A549 (cell line): ENCODE results near the gene TTC12. TPM values are rescaled to one million over a fixed set of nuclear protein-coding genes. Genes with fewer than 3 reads are reported as not detected.

ENCODE experiments used
- ATAC-seq, 2 experiments: fragments of 200-7000 bp in 1 of 2; fragments of >200 bp in 1 of 2; cut with Nextera tagmentation in 1 of 2; cut with Tn5 transposase in 1 of 2; 3 replicates each; pipeline versions ENCODE4 v1.8.0 to v1.9.1; 2018 to 2020; ENCODE audit warnings: mild to moderate bottlenecking in 1 of 2, moderate library complexity in 1 of 2
- CTCF ChIA-PET: fragments of 300-600 bp; sonication (Branson Sonifier 250); formaldehyde crosslinking; extraction: SDS; loops from one replicate; lab custom pipeline; 2021; ENCODE audit warnings: antibody characterized with exemption, inconsistent platforms; lab: Yijun Ruan, JAX
- POLR2A ChIA-PET: fragments of 350-600 bp; formaldehyde crosslinking; extraction: SDS; loops from one replicate; lab custom pipeline; 2021; ENCODE audit warnings: antibody characterized with exemption, inconsistent platforms; lab: Yijun Ruan, JAX
- DNase-seq, 2 experiments: peaks; one replicate each; pipeline versions ENCODE4 v3.0.0 to v3.0.0-alpha.2; 2011 to 2016; ENCODE audit warnings: low read depth in 1 of 2, low spot score in 1 of 2
- FAIRE-seq: peaks from 2 replicates; lab custom pipeline; 2011; peaks lifted over from hg19 to GRCh38; lab: Jason Lieb, UNC
- H3K27ac ChIP-seq, 2 experiments: fragments of >200 bp; sonication (Bioruptor Twin); formaldehyde crosslinking; 3 replicates each; pipeline ENCODE4 v1.5.1; 2016 to 2017
- H3K4me1 ChIP-seq: fragments of >200 bp; sonication (Bioruptor Twin); formaldehyde crosslinking; 3 replicates; pipeline ENCODE4 v1.6.1; 2016
- H3K4me2 ChIP-seq: fragments of >200 bp; sonication (Bioruptor Twin); formaldehyde crosslinking; 3 replicates; pipeline ENCODE4 v1.6.1; 2016
- H3K4me3 ChIP-seq: fragments of >200 bp; sonication (Bioruptor Twin); formaldehyde crosslinking; 3 replicates; pipeline ENCODE4 v1.5.1; 2016
- H3K9me3 ChIP-seq: fragments of >200 bp; sonication (Bioruptor Twin); formaldehyde crosslinking; 3 replicates; pipeline ENCODE4 v1.6.1; 2016
- ATOH8 ChIP-seq: fragments of 250-450 bp; sonication (Bioruptor Pico); IDR thresholded peaks from 2 replicates; pipeline ENCODE4 v1.5.0; 2020; ENCODE audit warnings: low read depth, mild to moderate bottlenecking, moderate library complexity
- BCL3 ChIP-seq: fragments of >200 bp; sonication (Bioruptor Twin); formaldehyde crosslinking; IDR thresholded peaks from 3 replicates; pipeline ENCODE4 v1.6.1; 2016
- BHLHE40 ChIP-seq: IDR thresholded peaks from 2 replicates; pipeline ENCODE4 v1.6.1; 2012; ENCODE audit warnings: low read depth, low read length, inconsistent platforms
- CHD2 ChIP-seq: fragments of 150-350 bp; IDR thresholded peaks from 2 replicates; pipeline ENCODE4 v1.6.1; 2014; ENCODE audit warnings: low read length; ENCODE audit not compliant: partially characterized antibody
- CTCF ChIP-seq: fragments of >200 bp; sonication (Bioruptor Twin); formaldehyde crosslinking; IDR thresholded peaks from 3 replicates; pipeline ENCODE4 v1.5.1; 2016
- E2F6 ChIP-seq: IDR thresholded peaks from 2 replicates; pipeline ENCODE4 v1.6.1; 2012; ENCODE audit warnings: low read depth, borderline replicate concordance
- EP300 ChIP-seq, 2 experiments: fragments of >200 bp; sonication (Bioruptor Twin); formaldehyde crosslinking; IDR thresholded peaks; 2 replicates in 1 of 2; 3 replicates in 1 of 2; pipeline ENCODE4 v1.6.1; 2016 to 2017
- HDAC2 ChIP-seq: fragments of 200-600 bp; sonication (generic); IDR thresholded peaks from 2 replicates; pipeline ENCODE4 v1.6.1; 2016
- HMGXB4 ChIP-seq: fragments of 250-450 bp; sonication (Bioruptor Pico); IDR thresholded peaks from 2 replicates; pipeline ENCODE4 v1.5.0; 2021; ENCODE audit warnings: mild to moderate bottlenecking, moderate library complexity, borderline replicate concordance
- HOXA7 ChIP-seq: fragments of 250-450 bp; sonication (Bioruptor Pico); IDR thresholded peaks from 2 replicates; pipeline ENCODE4 v1.5.0; 2020; ENCODE audit warnings: mild to moderate bottlenecking, moderate library complexity
- MAX ChIP-seq: IDR thresholded peaks from 2 replicates; pipeline ENCODE4 v1.6.1; 2012
- NFE2L2 ChIP-seq: fragments of 150-350 bp; conservative IDR thresholded peaks from 2 replicates; pipeline ENCODE4 v1.6.1; 2014; ENCODE audit warnings: low read length
- NR3C1 ChIP-seq: fragments of >200 bp; sonication (Bioruptor Twin); formaldehyde crosslinking; IDR thresholded peaks from 3 replicates; pipeline ENCODE4 v1.6.1; 2017
- POLR2A ChIP-seq: IDR thresholded peaks from 2 replicates; pipeline ENCODE4 v1.6.1; 2012; ENCODE audit warnings: mild to moderate bottlenecking, low read length
- RAD21 ChIP-seq, 2 experiments: fragments of >200 bp in 1 of 2; sonication (Bioruptor Twin) in 1 of 2; formaldehyde crosslinking in 1 of 2; IDR thresholded peaks in 1 of 2; conservative IDR thresholded peaks in 1 of 2; 2 replicates in 1 of 2; 3 replicates in 1 of 2; pipeline ENCODE4 v1.6.1; 2012 to 2018; ENCODE audit warnings: inconsistent platforms in 1 of 2
- RNF2 ChIP-seq: fragments of 200-600 bp; sonication (generic); IDR thresholded peaks from 2 replicates; pipeline ENCODE4 v1.6.1; 2016; ENCODE audit warnings: low read depth, mild to moderate bottlenecking, antibody characterized with exemption, moderate library complexity, borderline replicate concordance
- SMC3 ChIP-seq: fragments of >200 bp; sonication (Bioruptor Twin); formaldehyde crosslinking; IDR thresholded peaks from 3 replicates; pipeline ENCODE4 v1.6.1; 2018; ENCODE audit warnings: inconsistent platforms
- USF2 ChIP-seq: fragments of 450-650 bp; IDR thresholded peaks from 2 replicates; pipeline ENCODE4 v1.6.1; 2014; ENCODE audit warnings: antibody characterized with exemption
- ZSCAN20 ChIP-seq: fragments of 250-450 bp; sonication (Bioruptor Pico); IDR thresholded peaks from 2 replicates; pipeline ENCODE4 v1.8.0; 2022; ENCODE audit warnings: mild to moderate bottlenecking, moderate library complexity
- WGBS: methylation state at CpG from one replicate; pipeline ENCODE4 v1.1.6; 2017; ENCODE audit errors: missing lambda C conversion rate; 5-methylcytosine and 5-hydroxymethylcytosine counted together
- polyA plus RNA-seq, 4 experiments: library from polyadenylated mRNA; depleted of rRNA in 3 of 4; stranded (reverse); fragments of >200 nt; fragmentation: RNase III in 1 of 4; extraction: RNeasy Plus Mini Kit Qiagen cat#74134 plus additional on column Dnase treatment in 1 of 4; gene quantifications; 2 replicates in 3 of 4; 3 replicates in 1 of 4; pipeline ENCODE4 v1.2.3, GENCODE V29; 2011 to 2017

The TTC12 gene
- polyA plus RNA-seq, 2 of the 4 experiments (the other 2 are of a cell fraction) = 5.9 to 13.5 TPM

- TF ChIP-seq USF2 (no peak), SMC3 (no peak), POLR2A (no peak), HDAC2 (no peak), BCL3 (no peak), E2F6 (no peak)
These were observed 81.5 kb downstream of the TTC12 start (continued) for GRCh38 chr11:113395782-113396336.

- ATAC-seq (no peak), DNase-seq (no peak), FAIRE-seq (no peak)
- Histone ChIP-seq H3K4me3 (no peak overlapping the region), H3K9me3 (no peaks in the 10 kb centered on the region), H3K4me2 (no peak overlapping the region), H3K27ac (no peak overlapping the region), H3K4me1 (no peaks in the 10 kb centered on the region)
- ChIA-PET CTCF (no interaction called here), POLR2A (no interaction called here)
- 14% methylated on average over 1 of the region's 1 CpG for WGBS
- TF ChIP-seq NFE2L2 = no peak
- no peak for TF ChIP-seq ATOH8 (CRISPR knock-in tag)
- no peak for TF ChIP-seq RNF2
- no peak for TF ChIP-seq EP300 (IDR thresholded peaks at IDR 0.05)
- TF ChIP-seq HOXA7 (CRISPR knock-in tag) = no peak
- no peak for TF ChIP-seq NR3C1
- no peak for TF ChIP-seq HMGXB4 (CRISPR knock-in tag)
- no peak for TF ChIP-seq CHD2
These were observed 82.3 kb downstream of the TTC12 start for GRCh38 chr11:113396690-113397089.

GRCh38 chr11:113397212-113397611 lies 82.8 kb downstream of the TTC12 start:
- WGBS = no CpG with 5 or more reads among the region's 7 CpGs
- Histone ChIP-seq H3K4me1 (no peaks in the 10 kb centered on the region), H3K27ac (no peak overlapping the region), H3K4me2 (no peak overlapping the region), H3K4me3 (no peak overlapping the region), H3K9me3 (no peaks in the 10 kb centered on the region)
- no peak for ATAC-seq
- TF ChIP-seq MAX (no peak), BHLHE40 (no peak), RAD21 (conservative IDR thresholded peaks at IDR 0.05 in 1 of 2, IDR thresholded peaks at IDR 0.05 in 1 of 2) (no peak), ZSCAN20 (CRISPR knock-in tag) (no peak), RNF2 (no peak), CTCF (no peak), HOXA7 (CRISPR knock-in tag) (no peak)
- FAIRE-seq = no peak
- DNase-seq = no peak
- ChIA-PET POLR2A (no interaction called here), CTCF (no interaction called here)
